ENCODE measurements around the gene MGA. TPM values are rescaled to one million over a fixed set of nuclear protein-coding genes. Genes with fewer than 3 reads are reported as not detected.
"Not testable (repeated sequence)": the region's sequence is repeated elsewhere in the genome, so short reads cannot be mapped to it uniquely, and the experiment has no call there.

The MGA gene
- total RNA-seq, 1 experiment from 2014 or later, result 19.5 TPM

- no peak for DNase-seq (ENCODE audit: low read depth)
These were observed 54.1 kb downstream of the MGA start for GRCh38 chr15:41714291-41714690.

- DNase-seq (ENCODE audit: low read depth), result no peak
These were observed 56.7 kb downstream of the MGA start for GRCh38 chr15:41716864-41717263.

- DNase-seq (ENCODE audit: low read depth), result no peak
These were observed 66.9 kb downstream of the MGA start for GRCh38 chr15:41727143-41727542.

- not testable (repeated sequence) for DNase-seq (ENCODE audit: low read depth)
These were observed 67.9 kb downstream of the MGA start for GRCh38 chr15:41728061-41728460.

GRCh38 chr15:41730543-41730942, 70.3 kb downstream of the MGA start:
- DNase-seq (ENCODE audit: low read depth), result no peak

- no peak for DNase-seq (ENCODE audit: low read depth)
These were observed 72.3 kb downstream of the MGA start for GRCh38 chr15:41732483-41732882.

GRCh38 chr15:41734079-41734478, 73.9 kb downstream of the MGA start:
- DNase-seq (ENCODE audit: low read depth), result no peak

- DNase-seq (ENCODE audit: low read depth), result no peak
These were observed 74.8 kb downstream of the MGA start for GRCh38 chr15:41735046-41735445.

GRCh38 chr15:41735492-41735891, 75.3 kb downstream of the MGA start:
- DNase-seq (ENCODE audit: low read depth), result not testable (repeated sequence)

GRCh38 chr15:41746802-41747201, 86.6 kb downstream of the MGA start:
- DNase-seq (ENCODE audit: low read depth), result peak; percentile 11

GRCh38 chr15:41756198-41756597, 96.0 kb downstream of the MGA start:
- no peak for DNase-seq (ENCODE audit: low read depth)

- peak; percentile 83 for DNase-seq (ENCODE audit: low read depth)
These were observed 112.6 kb downstream of the MGA start for GRCh38 chr15:41772720-41773331.

GRCh38 chr15:41773332-41773728, 113.1 kb downstream of the MGA start:
- DNase-seq (ENCODE audit: low read depth), result no peak

- DNase-seq (ENCODE audit: low read depth), result no peak
These were observed 113.5 kb downstream of the MGA start for GRCh38 chr15:41773729-41774061.

GRCh38 chr15:41774062-41774881, 114.1 kb downstream of the MGA start, which contains the start of gene MAPKBP1:
Gene MAPKBP1 (plus strand): TSS chr15:41774484. CDS start chr15:41775276, 792 bp downstream.
- peak; percentile 98 for DNase-seq (ENCODE audit: low read depth)

GRCh38 chr15:41774882-41775417, 114.7 kb downstream of the MGA start:
- no peak for DNase-seq (ENCODE audit: low read depth)

- no peak for DNase-seq (ENCODE audit: low read depth)
These were observed 115.4 kb downstream of the MGA start for GRCh38 chr15:41775651-41776050.

GRCh38 chr15:41777421-41777973, 117.3 kb downstream of the MGA start:
- DNase-seq (ENCODE audit: low read depth), result no peak

- DNase-seq (ENCODE audit: low read depth), result no peak
These were observed 118.3 kb downstream of the MGA start for GRCh38 chr15:41778521-41778920.

GRCh38 chr15:41779662-41780157, 119.5 kb downstream of the MGA start:
- DNase-seq (ENCODE audit: low read depth), result no peak

- no peak for DNase-seq (ENCODE audit: low read depth)
These were observed 120.1 kb downstream of the MGA start for GRCh38 chr15:41780266-41780665.

- no peak for DNase-seq (ENCODE audit: low read depth)
These were observed 120.5 kb downstream of the MGA start for GRCh38 chr15:41780727-41781126.
